ENCODE data around the gene SAPCD2.

SAPCD2 gene

GRCh38 chr9:137013571-137013940 is 56.8 kb downstream of the SAPCD2 start:
- TF ChIP-seq GATA2 (IDR thresholded peaks at IDR 0.05; ENCODE audit: low read depth, low read length) = no peak
- TF ChIP-seq GATA3 (IDR thresholded peaks at IDR 0.05; ENCODE audit: low read depth, low read length) = no peak

- no peak for TF ChIP-seq GATA2 (IDR thresholded peaks at IDR 0.05; ENCODE audit: low read depth, low read length)
- TF ChIP-seq GATA3 (IDR thresholded peaks at IDR 0.05; ENCODE audit: low read depth, low read length) = no peak
Observed at GRCh38 chr9:137012694-137013570, 57.4 kb downstream of the SAPCD2 start.
